Activated gamma-delta T cell (primary cell): Measurements from ENCODE around the gene NEU4.
"Not testable (repeated sequence)": the region's sequence is repeated elsewhere in the genome, so short reads cannot be mapped to it uniquely, and the experiment has no call there.

ENCODE experiments used
- DNase-seq: peaks from one replicate; lab custom pipeline; 2025; lab: John Stamatoyannopoulos, UW

NEU4 gene

DNA sequence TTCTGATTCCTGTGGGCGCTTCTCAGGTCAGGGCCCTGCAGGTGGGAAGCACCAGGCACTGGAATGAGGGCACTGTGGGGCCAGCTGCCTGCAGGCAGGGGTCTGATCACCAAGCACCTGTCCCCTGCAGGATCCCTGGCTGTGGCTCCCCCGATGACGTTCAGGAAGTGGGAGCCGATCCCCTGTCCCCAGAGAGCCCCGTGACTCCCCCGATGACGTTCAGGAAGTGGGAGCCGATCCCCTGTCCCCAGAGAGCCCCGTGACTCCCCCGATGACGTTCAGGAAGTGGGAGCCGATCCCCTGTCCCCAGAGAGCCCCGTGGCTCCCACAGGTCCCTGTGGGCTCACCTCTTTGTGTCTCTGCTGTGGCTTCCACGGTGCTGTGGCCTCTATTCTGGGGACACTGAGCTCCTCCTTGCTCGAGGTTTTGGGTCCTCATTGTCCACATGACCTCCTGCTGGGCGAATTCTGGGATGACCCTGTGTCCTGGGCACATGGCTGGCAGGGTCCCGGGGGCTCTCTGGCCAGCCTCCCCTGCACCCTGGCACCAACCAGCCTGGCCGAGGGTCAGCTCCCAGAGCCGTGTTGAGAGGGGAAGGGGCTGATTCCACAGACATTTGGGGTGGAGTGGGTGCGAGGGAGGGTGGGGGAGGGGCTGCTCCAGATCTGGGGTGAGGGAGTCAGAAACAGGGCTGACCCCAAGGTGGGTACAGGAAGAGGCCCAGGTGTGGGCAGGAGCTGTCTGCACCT is 4.8 kb downstream of the NEU4 start:
- DNase-seq = no peak

DNA sequence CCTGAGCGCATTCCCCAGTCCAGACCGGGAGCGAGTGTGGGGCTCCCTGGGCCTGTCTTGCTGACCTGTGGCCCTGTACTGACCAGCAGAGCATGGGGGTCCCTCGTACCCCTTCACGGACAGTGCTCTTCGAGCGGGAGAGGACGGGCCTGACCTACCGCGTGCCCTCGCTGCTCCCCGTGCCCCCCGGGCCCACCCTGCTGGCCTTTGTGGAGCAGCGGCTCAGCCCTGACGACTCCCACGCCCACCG is 5.3 kb downstream of the NEU4 start:
- no peak for DNase-seq

DNA sequence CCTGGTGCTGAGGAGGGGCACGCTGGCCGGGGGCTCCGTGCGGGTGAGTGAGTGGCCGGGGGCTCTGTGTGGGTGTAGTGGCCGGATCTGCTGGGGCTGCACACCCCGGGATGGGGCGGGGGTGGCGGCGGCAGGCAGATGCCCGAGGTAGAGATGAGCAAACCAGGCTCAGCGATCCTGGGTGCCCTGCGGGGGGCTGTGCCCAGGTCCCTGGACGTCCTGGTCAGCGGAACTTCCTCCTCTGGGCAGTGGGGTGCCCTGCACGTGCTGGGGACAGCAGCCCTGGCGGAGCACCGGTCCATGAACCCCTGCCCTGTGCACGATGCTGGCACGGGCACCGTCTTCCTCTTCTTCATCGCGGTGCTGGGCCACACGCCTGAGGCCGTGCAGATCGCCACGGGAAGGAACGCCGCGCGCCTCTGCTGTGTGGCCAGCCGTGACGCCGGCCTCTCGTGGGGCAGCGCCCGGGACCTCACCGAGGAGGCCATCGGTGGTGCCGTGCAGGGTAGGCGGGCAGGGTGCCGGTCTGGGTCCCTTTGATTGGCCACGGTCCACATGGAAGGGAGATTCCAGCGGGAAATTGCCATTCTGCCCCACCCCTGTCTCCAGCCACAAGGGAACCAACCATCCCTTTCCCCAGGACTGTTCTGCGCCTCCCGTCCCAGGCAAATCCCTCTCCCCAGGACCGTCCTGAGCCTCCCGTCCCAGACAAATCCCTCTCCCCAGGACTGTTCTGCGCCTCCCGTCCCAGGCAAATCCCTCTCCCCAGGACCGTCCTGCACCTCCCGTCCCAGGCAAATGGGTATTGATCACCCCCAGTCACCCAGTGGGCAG is 5.9 kb downstream of the NEU4 start:
- no peak for DNase-seq

DNA sequence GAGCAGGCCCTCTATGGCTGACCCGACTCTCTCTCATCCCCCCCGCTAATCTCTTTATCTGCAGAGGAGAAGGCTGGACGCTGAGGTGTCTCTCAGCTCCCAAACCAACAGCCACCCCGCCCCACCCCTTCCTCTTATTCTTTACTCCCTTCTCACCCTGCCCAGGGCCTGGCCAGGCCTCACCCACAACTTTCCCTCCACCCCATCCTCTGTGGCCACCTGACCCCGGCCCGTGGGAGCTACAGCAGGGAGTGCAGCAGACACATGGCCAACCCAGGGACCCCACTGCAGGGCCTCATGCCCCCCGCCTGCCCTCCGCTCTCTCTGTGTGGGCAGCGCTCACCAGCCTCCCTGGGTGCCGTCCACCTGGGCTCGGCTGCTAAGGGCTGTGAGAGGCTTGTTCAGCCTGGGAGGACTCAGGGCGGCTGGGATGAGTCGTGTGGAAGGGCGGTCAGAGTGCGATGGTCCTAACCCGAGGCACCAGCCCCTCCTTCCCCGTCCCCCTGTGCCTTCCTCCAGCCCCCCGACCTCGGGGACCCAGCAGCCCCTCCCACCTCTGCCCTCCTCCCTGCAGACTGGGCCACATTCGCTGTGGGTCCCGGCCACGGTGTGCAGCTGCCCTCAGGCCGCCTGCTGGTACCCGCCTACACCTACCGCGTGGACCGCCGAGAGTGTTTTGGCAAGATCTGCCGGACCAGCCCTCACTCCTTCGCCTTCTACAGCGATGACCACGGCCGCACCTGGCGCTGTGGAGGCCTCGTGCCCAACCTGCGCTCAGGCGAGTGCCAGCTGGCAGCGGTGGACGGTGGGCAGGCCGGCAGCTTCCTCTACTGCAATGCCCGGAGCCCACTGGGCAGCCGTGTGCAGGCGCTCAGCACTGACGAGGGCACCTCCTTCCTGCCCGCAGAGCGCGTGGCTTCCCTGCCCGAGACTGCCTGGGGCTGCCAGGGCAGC is 6.8 kb downstream of the NEU4 start:
- DNase-seq = no peak

DNA sequence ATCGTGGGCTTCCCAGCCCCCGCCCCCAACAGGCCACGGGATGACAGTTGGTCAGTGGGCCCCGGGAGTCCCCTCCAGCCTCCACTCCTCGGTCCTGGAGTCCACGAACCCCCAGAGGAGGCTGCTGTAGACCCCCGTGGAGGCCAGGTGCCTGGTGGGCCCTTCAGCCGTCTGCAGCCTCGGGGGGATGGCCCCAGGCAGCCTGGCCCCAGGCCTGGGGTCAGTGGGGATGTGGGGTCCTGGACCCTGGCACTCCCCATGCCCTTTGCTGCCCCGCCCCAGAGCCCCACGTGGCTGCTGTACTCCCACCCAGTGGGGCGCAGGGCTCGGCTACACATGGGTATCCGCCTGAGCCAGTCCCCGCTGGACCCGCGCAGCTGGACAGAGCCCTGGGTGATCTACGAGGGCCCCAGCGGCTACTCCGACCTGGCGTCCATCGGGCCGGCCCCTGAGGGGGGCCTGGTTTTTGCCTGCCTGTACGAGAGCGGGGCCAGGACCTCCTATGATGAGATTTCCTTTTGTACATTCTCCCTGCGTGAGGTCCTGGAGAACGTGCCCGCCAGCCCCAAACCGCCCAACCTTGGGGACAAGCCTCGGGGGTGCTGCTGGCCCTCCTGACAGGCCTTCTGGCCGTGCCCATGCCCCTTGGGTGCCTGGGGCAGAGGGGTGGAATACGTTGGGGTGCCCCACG is 7.6 kb downstream of the NEU4 start:
- DNase-seq = no peak

DNA sequence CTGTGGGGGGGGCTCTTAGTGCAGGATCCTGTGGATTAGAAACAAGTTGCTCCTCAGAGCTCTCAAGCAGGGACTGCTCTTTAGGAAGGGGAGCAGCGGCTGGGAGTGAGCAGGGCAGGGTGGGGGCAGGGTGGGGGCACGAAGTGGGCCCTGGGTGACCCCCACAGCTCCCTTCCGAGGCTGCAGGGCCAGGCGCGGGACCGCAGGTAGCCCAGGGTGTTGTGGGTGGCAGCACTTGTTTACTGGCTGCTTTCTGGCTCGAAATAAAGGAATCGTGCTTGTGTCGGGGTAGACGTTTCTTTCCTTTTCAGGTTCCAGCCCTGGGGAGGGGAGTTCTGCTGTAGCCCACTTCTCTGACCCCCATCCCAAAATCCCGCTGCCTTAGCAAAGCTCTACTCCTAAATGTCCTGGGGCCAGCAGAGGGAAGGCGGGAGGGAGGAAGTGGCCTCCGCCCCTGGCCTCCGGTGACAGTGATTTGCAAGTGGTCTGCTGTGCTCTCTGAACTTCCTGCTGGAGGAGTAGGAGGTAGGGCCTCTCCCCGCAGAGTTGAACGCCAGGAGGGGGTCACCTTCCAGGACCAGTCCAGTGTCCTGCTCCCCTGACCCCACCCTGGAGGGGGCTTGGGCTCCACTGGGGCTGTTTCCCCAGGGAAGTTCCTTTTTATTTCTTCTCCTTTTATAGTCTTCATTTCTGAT is 8.3 kb downstream of the NEU4 start:
- DNase-seq = no peak

DNA sequence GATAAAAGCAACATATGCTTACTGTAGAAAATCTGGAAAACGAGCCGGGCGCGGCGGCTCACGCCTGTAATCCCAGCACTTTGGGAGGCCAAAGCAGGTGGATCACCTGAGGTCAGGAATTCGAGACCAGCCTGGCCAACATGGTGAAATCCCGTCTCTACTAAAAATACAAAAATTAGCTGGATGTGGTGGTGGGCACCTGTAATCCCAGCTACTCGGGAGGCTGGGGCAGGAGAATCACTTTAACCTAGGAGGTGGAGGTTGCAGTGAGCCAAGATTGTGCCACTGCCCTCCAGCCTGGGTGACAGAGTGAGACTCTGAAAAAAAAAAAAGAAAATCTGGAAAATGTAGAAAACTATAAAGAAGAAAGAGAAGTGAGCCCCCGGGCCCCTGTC is 8.8 kb downstream of the NEU4 start:
- DNase-seq = not testable (repeated sequence)

DNA sequence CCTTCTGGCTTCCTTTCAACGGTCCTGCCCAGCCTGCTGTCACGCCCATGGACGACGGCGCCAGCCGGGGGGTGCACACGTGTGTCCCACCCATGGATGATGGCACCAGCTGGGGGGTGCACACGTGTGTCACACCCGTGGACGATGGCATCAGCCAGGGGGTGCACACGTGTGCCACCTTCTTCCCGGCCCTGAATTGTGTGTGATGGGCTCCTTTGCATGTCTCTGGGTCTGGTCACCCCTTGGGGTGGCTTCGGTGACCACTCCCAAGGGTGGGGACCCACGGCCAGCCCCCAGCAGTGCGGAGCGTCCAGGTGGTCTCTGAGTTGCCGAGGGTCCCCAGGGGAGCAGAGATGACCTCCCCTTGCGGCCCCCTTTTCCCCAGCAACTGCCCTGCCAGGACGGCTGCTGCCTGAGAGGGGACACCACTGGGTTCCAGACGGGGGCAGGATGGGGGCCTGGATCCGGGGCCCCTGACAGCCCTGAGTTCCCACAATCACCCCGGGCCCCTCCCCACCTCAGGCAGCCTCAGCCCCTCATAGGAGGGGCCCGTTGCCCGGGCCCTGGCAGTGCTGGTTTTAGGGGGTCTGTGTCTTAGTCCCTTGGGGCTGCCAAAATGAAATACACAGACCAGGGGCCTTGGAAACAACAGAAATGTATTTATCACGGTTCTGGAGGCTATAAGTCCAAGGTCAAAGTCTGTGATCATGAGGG is 9.4 kb downstream of the NEU4 start:
- DNase-seq = no peak

DNA sequence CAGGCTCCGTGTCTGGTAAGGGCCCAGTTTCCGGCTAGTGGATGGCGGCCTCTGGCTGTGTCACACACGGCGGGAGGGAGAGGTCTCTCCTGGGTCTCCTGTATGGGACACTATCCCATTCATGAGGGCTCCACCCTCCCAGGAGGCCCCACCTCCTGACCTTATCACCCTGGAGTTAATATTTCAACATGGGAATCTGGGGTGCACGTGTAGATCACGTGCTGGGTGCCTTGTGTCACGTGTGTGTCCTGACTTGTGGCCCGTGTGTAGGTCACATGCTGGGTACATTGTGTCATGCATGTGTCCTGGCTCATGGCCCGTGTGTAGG is 9.9 kb downstream of the NEU4 start:
- DNase-seq = no peak

DNA sequence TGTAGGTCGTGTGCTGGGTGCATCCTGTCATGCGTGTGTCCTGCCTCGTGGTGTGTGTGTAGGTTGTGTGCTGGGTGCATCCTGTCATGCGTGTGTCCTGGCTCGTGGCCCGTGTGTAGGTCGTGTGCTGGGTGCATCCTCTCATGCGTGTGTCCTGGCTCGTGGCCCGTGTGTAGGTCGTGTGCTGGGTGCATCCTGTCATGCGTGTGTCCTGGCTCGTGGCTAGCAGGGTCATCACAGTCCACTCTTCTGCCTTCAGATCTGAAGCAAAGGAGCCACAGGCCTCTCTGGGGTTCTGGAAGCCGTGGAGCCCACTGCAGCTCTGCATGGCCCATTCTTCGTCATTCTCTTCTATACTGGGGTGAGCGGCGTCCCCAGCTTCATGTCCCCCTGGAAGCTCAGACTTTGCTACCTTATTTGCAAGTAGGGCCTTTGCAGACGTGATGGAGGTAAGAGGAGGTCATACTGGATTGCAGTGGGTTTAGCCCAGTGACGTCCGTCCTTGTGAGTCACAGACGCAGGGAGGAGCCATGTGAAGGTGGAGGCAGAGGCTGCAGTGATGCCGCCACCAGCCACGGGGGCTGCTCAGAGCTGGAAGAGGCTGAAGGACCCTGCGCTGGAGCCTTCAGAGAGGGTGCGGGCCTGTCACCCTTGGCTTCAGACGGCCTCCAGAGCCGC is 11.1 kb downstream of the NEU4 start:
- not testable (repeated sequence) for DNase-seq

DNA sequence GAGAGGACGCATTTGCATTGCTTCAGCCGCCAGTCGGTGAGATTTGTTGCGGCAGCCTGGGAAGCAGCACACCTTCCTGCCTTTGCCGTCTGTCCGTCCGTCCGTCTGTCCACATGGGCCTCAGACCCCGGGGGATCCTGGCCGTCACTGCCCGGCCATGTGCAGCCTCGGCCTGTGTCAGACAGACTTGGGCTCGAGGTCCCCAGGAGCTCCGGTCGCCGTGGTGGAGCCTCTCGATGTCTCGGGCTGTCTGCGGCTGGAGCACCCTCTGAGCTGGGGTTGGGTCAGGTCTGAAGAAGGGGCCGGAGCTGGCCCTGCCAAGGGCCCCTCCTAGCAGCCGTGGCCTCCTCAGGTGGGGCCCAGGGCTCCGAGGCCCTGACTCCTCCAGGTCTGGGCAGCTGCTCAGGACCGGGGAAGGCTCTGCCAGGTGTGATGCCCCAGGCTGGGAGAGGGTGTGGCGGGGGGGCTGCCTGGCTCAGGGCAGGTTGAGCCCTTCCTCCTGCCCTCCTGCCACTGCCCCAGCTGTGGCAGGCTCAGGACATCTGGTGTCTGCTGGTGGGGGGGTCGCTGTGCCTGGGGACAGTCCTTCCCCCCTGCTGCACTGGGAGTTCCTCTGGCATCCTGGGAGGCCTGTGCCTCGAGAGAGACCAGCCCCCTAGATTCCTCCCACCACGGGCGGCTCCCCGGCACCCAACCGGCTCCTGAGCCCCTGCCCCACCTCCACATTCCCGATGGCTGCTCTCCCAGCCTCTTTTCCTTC is 11.8 kb downstream of the NEU4 start:
- no peak for DNase-seq

DNA sequence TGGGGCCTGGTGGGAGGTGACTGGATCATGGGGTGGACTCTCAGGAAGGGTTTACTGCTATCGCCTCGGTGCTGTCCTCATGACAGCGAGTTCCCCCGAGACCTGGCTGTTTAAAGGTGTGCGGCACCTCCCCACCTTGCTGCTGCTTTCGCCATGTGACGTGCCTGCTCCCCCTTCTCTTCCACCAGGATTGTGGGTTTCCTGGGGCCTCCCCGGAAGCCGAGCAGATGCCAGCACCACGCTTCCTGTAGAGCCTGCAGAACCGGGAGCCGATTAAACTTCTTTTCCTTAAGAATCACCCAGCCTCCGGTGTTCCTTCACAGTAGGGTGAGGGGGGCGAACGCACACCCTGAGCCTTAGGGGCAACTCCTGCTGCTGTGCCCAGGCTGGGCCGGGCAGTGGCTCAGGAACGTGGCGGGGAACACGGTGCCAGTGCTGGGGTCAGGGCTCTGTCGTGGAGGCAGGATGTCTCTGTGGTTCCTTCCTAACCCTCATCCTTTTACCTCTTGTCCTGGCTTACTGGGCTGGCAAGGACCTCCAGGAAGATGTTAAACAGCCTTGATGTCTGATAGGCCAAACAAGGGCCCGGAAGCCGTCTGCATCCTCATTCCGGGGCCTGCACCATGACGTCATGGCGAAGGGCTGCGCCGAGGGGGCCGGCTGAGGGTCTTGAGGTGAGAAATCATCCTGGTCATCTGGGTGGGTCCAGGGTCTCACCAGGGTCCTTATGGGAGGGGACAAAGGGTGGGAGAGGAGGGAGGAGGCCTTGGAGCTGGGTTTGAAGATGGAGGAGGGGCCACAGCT is 12.7 kb downstream of the NEU4 start:
- no peak for DNase-seq

DNA sequence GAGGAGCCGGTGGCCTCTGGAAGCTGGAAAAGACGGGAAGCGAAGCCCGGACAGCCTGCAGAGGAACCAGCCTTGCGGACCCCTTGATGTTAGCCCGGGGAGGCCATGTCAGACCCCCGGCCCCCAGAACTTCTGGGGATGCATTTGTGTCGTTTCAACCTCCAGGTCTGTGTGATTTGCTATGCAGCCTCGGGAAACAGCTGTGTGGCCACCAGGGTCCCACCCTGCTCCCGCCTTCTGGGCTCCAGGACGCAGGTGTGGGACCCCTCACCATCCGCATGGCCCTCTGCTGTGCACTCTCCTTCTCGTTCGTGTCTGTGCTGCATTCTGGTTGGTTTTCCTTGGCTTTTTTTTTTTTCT is 13.3 kb downstream of the NEU4 start:
- no peak for DNase-seq

DNA sequence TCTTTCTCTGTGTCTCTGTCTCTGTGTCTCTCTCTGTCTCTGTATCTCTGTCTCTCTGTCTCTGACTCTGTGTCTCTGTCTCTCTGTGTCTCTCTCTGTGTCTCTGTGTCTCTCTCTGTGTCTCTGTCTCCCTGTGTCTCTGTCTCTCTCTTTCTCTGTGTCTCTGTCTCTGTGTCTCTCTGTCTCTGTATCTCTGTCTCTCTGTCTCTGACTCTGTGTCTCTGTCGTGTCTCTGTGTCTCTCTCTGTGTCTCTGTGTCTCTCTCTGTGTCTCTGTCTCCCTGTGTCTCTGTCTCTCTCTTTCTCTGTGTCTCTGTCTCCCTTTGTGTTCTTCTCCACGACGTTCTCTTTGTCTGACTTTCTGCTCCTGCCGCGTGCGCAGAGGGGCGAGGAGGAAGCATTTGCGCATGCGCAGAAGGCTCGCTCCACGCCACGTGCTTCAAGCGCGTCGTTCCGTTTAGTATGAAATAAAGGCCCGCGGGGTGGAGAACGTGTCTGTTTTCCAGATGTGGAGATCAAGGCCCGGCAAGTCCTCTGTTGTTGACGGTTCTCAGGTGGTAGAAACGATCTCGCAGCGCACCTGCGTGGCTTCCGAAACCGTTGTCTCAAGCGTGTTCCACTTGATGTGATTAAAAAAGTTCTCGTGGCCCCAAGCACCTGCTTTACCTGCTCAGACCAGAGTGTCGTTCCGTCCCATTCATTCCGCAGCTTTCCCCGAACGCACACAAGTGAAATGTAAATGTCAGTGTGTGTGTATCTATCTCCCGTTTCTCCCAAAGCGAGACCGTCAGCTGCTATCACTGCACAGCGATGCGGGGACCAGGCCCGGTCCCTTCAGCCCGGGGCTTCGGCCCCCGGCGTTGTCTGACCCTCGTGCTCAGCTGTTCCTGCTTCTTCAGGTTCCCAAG is 14.8 kb downstream of the NEU4 start:
- DNase-seq = not testable (repeated sequence)

DNA sequence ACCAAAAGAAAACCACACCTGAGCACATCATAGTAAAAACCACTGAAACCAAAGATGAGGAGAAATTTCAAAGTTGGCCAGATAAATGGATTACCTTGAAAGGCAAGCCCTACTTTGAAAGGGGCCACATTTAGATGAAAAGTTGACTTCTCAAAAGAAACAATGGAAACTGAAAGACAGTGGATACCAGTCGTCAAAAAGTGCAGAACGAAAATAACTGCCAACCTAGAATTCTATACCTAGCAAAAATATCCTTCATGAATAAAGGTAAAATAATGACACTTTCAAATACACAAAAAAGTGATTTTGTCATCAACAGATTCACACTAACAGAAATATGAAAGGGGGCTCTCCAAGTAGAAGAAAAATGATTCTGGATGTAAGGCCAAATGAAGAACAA is 18.4 kb downstream of the NEU4 start:
- DNase-seq = no peak

DNA sequence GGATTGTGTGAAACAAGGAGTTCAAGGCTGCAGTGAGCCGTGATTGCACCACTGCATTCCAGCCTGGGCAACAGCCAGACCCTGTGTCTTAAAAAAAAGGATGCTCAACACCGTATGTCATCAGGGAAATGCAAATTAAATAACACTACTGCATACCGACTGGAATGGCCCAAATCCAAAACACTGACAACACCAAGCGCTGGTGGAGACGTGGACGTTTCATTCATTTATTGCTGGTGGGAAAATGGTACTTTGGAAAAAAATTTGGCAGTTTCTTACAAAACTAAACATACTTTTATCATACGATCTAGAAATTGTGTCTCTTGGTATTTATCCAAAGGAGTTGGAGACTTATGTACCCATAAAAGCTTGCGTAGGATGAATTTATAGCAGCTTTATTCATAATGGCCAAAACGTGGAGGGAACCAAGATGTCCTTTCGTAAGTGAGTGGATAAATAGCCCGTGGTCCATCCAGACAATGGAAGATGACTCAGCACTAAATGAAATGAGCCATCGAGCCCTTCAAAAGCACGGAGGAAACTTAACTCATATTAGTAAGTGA is 24.2 kb downstream of the NEU4 start:
- DNase-seq = no peak
